ENCODE data around the gene CACNA1B.

- TF ChIP-seq CHD4 (IDR thresholded peaks at IDR 0.05; ENCODE audit: borderline replicate concordance) (no peak), FOXS1 (CRISPR knock-in tag; IDR thresholded peaks at IDR 0.05) (no peak), MAFK (IDR thresholded peaks at IDR 0.05; ENCODE audit: partially characterized antibody) (no peak), REST (IDR thresholded peaks at IDR 0.05) (no peak), E2F6 (IDR thresholded peaks at IDR 0.05; ENCODE audit: borderline replicate concordance, low read depth) (no peak), RAD21 (conservative IDR thresholded peaks at IDR 0.05 in 1 of 2, IDR thresholded peaks at IDR 0.05 in 1 of 2) (no peak), RNF2 (IDR thresholded peaks at IDR 0.05; ENCODE audit: borderline replicate concordance, low read depth) (no peak), BHLHE40 (IDR thresholded peaks at IDR 0.05; ENCODE audit: low read depth, low read length) (no peak)
- TF ChIP-seq, protein P1, sequence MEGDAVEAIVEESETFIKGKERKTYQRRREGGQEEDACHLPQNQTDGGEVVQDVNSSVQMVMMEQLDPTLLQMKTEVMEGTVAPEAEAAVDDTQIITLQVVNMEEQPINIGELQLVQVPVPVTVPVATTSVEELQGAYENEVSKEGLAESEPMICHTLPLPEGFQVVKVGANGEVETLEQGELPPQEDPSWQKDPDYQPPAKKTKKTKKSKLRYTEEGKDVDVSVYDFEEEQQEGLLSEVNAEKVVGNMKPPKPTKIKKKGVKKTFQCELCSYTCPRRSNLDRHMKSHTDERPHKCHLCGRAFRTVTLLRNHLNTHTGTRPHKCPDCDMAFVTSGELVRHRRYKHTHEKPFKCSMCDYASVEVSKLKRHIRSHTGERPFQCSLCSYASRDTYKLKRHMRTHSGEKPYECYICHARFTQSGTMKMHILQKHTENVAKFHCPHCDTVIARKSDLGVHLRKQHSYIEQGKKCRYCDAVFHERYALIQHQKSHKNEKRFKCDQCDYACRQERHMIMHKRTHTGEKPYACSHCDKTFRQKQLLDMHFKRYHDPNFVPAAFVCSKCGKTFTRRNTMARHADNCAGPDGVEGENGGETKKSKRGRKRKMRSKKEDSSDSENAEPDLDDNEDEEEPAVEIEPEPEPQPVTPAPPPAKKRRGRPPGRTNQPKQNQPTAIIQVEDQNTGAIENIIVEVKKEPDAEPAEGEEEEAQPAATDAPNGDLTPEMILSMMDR (IDR thresholded peaks at IDR 0.05): no peak
- TF ChIP-seq, protein P2, sequence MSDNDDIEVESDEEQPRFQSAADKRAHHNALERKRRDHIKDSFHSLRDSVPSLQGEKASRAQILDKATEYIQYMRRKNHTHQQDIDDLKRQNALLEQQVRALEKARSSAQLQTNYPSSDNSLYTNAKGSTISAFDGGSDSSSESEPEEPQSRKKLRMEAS (IDR thresholded peaks at IDR 0.05): no peak
These were observed 142.7 kb downstream of the CACNA1B start for GRCh38 chr9:138020120-138020794.
